CD14-positive monocyte (primary cell): Measurements from ENCODE around the gene KIF1B. TPM values are rescaled to one million over a fixed set of nuclear protein-coding genes. Genes with fewer than 3 reads are reported as not detected.

Source experiments
- DNase-seq, 3 donors: peaks; one replicate each; pipeline ENCODE4 v3.0.0-alpha.2; 2011 to 2022
- H2AFZ ChIP-seq: 2 replicates; pipeline ENCODE4 v1.6.0; 2012; ENCODE audit warnings: mild to moderate bottlenecking, low read depth, low read length, inconsistent platforms; ENCODE audit not compliant: insufficient read depth, poor library complexity, severe bottlenecking
- H3K27ac ChIP-seq, 2 donors: 1 replicate in 1 of 2; 2 replicates in 1 of 2; pipeline ENCODE4 v1.5.1; 2012 to 2013; ENCODE audit warnings: low read length in 2 of 2, control low read depth in 1 of 2, inconsistent platforms in 1 of 2, low read depth in 1 of 2, mild to moderate bottlenecking in 1 of 2
- H3K27me3 ChIP-seq, 2 donors: one replicate each; pipeline versions ENCODE4 v1.6.0 to v1.6.1; 2011 to 2013; ENCODE audit warnings: low read length in 2 of 2; ENCODE audit not compliant: control insufficient read depth in 2 of 2, insufficient read depth in 2 of 2
- H3K36me3 ChIP-seq, 2 donors: replicated peaks in 1 of 2; 1 replicate in 1 of 2; 2 replicates in 1 of 2; pipeline versions ENCODE4 v1.5.1 to v1.6.1; 2012 to 2013; ENCODE audit warnings: low read length in 2 of 2, control low read depth in 1 of 2, inconsistent platforms in 1 of 2, mild to moderate bottlenecking in 1 of 2; ENCODE audit not compliant: insufficient read depth in 2 of 2, control insufficient read depth in 1 of 2
- H3K4me1 ChIP-seq, 2 donors: 1 replicate in 1 of 2; 2 replicates in 1 of 2; pipeline versions ENCODE4 v1.5.1 to v1.6.1; 2012 to 2013; ENCODE audit warnings: low read length in 2 of 2, control low read depth in 1 of 2, inconsistent platforms in 1 of 2, mild to moderate bottlenecking in 1 of 2, moderate library complexity in 1 of 2; ENCODE audit not compliant: insufficient read depth in 2 of 2, control insufficient read depth in 1 of 2
- H3K4me2 ChIP-seq: replicated peaks from 2 replicates; pipeline ENCODE3; 2012; ENCODE audit warnings: low read length, moderate library complexity, mild to moderate bottlenecking; ENCODE audit not compliant: poor library complexity, severe bottlenecking; ENCODE audit errors: extremely low read depth
- H3K4me3 ChIP-seq, 3 experiments: fragments of 200-600 bp in 1 of 3; sonication (generic) in 1 of 3; replicated peaks in 1 of 3; 1 replicate in 2 of 3; 2 replicates in 1 of 3; pipeline ENCODE4 v1.5.1; 2011 to 2013; ENCODE audit warnings: low read length in 3 of 3, mild to moderate bottlenecking in 3 of 3, control low read depth in 2 of 3, low read depth in 2 of 3, inconsistent platforms in 1 of 3, moderate library complexity in 1 of 3
- H3K79me2 ChIP-seq: 2 replicates; pipeline ENCODE4 v1.6.0; 2012; ENCODE audit warnings: mild to moderate bottlenecking, control low read depth, inconsistent platforms, low read length, moderate library complexity; ENCODE audit not compliant: insufficient read depth
- H3K9ac ChIP-seq: 2 replicates; pipeline ENCODE4 v1.6.0; 2017; ENCODE audit warnings: low read length, mild to moderate bottlenecking; ENCODE audit not compliant: insufficient read depth, poor library complexity, severe bottlenecking
- H3K9me3 ChIP-seq, 2 donors: replicated peaks in 1 of 2; 1 replicate in 1 of 2; 2 replicates in 1 of 2; pipeline versions ENCODE4 v1.5.1 to v1.6.1; 2012 to 2013; ENCODE audit warnings: low read length in 2 of 2, control low read depth in 1 of 2; ENCODE audit not compliant: control insufficient read depth in 1 of 2, insufficient read depth in 1 of 2
- H4K20me1 ChIP-seq: 2 replicates; pipeline ENCODE4 v1.6.0; 2012; ENCODE audit warnings: mild to moderate bottlenecking, low read length, control low read depth, moderate library complexity; ENCODE audit not compliant: insufficient read depth
- H3K27ac Mint-ChIP-seq, 7 donors: one replicate each; pipeline ENCODE4 v1.8.0; 2020; ENCODE audit warnings: mild to moderate bottlenecking in 7 of 7, mixed read lengths in 7 of 7, moderate library complexity in 6 of 7, inconsistent platforms in 2 of 7
- H3K27me3 Mint-ChIP-seq, 3 donors: one replicate each; pipeline ENCODE4 v1.8.0; 2021 to 2022; ENCODE audit warnings: low read depth in 3 of 3, mild to moderate bottlenecking in 3 of 3, mixed read lengths in 3 of 3, moderate library complexity in 3 of 3, inconsistent platforms in 1 of 3
- H3K36me3 Mint-ChIP-seq, 2 donors: one replicate each; pipeline ENCODE4 v1.8.0; 2020; ENCODE audit warnings: mixed read lengths in 2 of 2, inconsistent platforms in 1 of 2, mild to moderate bottlenecking in 1 of 2
- H3K4me1 Mint-ChIP-seq: one replicate; pipeline ENCODE4 v1.8.0; 2020; ENCODE audit warnings: mild to moderate bottlenecking, mixed read lengths
- H3K4me3 Mint-ChIP-seq, 2 donors: one replicate each; pipeline ENCODE4 v1.8.0; 2020; ENCODE audit warnings: mild to moderate bottlenecking in 2 of 2, mixed read lengths in 2 of 2, moderate library complexity in 1 of 2
- H3K9me3 Mint-ChIP-seq, 7 donors: one replicate each; pipeline ENCODE4 v1.8.0; 2020 to 2022; ENCODE audit warnings: mixed read lengths in 7 of 7, mild to moderate bottlenecking in 6 of 7, moderate library complexity in 6 of 7, inconsistent platforms in 2 of 7
- WGBS: methylation state at CpG from one replicate; pipeline ENCODE4 v1.1.5; 2013; ENCODE audit warnings: missing lambda C conversion rate; ENCODE audit not compliant: insufficient coverage; 5-methylcytosine and 5-hydroxymethylcytosine counted together
- intact Hi-C, 2 donors: fragments of 100-400 bp; cut with micrococcal nuclease; formaldehyde crosslinking; loops; one replicate each; pipeline versions ENCODE4 v1.15.0 to v1.15.1; 2023
- polyA plus RNA-seq, 3 donors: library from polyadenylated mRNA; depleted of rRNA in 1 of 3; unstranded in 2 of 3; stranded (reverse) in 1 of 3; fragments of 300-500 nt in 2 of 3; fragments of >200 nt in 1 of 3; fragmentation: Illumina TruSeq in 2 of 3; gene quantifications; 1 replicate in 2 of 3; 2 replicates in 1 of 3; pipeline ENCODE4 v1.2.3, GENCODE V29; 2012 to 2021
- TF ChIP-seq, protein P1 (sequence below): fragments of 200-600 bp; IDR thresholded peaks from one replicate; pipeline ENCODE4 v1.8.0; 2022; ENCODE audit warnings: antibody characterized with exemption, mild to moderate bottlenecking

KIF1B gene
- polyA plus RNA-seq, 3 donors, result 3.0 to 7.0 (median 3.3) TPM

DNA sequence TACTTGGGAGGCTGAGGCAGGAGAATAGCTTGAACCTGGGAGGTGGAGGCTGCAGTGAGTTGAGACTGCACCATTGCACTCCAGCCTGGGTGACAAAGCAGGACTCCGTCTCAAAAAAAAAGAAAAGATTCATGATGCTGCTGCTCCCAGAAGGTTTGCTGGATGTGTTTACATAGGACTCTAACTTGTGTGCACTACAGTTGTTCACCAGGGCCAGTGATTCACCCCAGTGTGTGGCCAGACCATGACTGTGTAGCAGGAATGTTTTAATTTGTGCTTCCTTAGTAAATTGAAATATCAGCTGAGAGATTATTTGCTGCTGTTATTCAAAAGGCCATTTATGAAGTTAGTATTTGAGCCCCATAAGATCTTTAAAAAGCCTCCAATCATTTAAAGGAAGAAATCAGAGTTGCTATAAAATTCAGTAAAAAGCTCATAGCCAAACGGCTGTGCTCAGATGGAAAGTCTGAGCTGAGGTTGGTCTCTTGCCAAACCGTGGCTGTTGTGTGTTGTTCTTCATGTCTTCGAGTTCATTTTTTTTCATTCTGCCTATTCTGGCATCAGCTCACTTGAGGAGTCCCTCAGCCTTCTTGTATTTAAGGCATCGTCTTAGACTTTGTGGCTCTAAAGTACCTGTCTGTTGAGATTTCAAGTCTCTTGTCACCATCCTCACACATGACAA is 170.4 kb downstream of the KIF1B start:
- Histone ChIP-seq H3K4me2 (no peak overlapping the region), H3K4me3 (no peak overlapping the region), H3K27me3 (no peaks in the 10 kb centered on the region), H3K9me3 (no peaks in the 10 kb centered on the region), H3K79me2 (no peaks in the 10 kb centered on the region), H3K9ac (no peak overlapping the region), H3K36me3 (peaks cover 10 to 40% of the 10 kb centered on the region in 2 donors), H2AFZ (no peak overlapping the region), H3K27ac (peak overlapping the region in 1 of 2 donors; percentile 78), H3K4me1 (peaks cover 22 to 36% of the 10 kb centered on the region in 2 donors), H4K20me1 (no peaks in the 10 kb centered on the region)
- Mint-ChIP-seq H3K4me1 (peaks cover 42% of the 10 kb centered on the region), H3K4me3 (no peak overlapping the region), H3K9me3 (no peaks in the 10 kb centered on the region), H3K27ac (peak overlapping the region; percentile 19 to 74 (median 62)), H3K27me3 (peaks cover 0 to 3% (median 2%) of the 10 kb centered on the region in 3 donors), H3K36me3 (peaks cover 40 to 52% of the 10 kb centered on the region in 2 donors)
- TF ChIP-seq, protein P1, sequence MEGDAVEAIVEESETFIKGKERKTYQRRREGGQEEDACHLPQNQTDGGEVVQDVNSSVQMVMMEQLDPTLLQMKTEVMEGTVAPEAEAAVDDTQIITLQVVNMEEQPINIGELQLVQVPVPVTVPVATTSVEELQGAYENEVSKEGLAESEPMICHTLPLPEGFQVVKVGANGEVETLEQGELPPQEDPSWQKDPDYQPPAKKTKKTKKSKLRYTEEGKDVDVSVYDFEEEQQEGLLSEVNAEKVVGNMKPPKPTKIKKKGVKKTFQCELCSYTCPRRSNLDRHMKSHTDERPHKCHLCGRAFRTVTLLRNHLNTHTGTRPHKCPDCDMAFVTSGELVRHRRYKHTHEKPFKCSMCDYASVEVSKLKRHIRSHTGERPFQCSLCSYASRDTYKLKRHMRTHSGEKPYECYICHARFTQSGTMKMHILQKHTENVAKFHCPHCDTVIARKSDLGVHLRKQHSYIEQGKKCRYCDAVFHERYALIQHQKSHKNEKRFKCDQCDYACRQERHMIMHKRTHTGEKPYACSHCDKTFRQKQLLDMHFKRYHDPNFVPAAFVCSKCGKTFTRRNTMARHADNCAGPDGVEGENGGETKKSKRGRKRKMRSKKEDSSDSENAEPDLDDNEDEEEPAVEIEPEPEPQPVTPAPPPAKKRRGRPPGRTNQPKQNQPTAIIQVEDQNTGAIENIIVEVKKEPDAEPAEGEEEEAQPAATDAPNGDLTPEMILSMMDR, result no peak
- WGBS, result 89% methylated on average over 4 of the region's 5 CpGs
- no peak for DNase-seq
- intact Hi-C loops, result loop anchor here in 1 of 2 donors (10.0 kb wide), 1 partner anchor 94 kb away; the partner anchor contains the start of genes DFFA and PEX14

DNA sequence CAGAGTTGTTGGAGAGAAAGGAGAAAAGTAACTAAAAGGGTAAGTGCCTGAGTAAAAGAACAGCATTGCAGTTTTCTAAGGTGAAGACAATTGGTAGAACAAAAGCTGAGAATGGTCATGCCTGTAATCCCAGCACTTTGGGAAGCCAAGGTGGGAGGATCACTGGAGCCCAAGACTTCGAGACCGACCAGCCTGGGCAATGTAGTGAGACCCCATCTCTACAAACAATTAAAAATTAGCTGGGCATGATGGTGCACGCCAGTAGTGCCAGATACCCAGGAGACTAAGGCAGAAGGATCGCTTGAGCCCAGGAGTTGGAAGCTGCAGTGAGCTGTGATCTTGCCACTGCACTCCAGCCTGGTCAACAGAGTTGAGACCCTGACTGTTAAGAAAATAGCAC is 173.3 kb downstream of the KIF1B start:
- WGBS, result 100% methylated on average over 2 of the region's 4 CpGs
- no peaks in the 10 kb centered on the region for H3K9me3 Mint-ChIP-seq

More for the DNA sequence above, 173.3 kb downstream of the KIF1B start:
- Histone ChIP-seq H2AFZ (no peak overlapping the region), H3K9ac (no peak overlapping the region), H3K36me3 (peaks cover 0 to 25% of the 10 kb centered on the region in 2 donors), H4K20me1 (no peaks in the 10 kb centered on the region), H3K79me2 (peaks cover 3% of the 10 kb centered on the region), H3K27me3 (no peaks in the 10 kb centered on the region), H3K9me3 (no peaks in the 10 kb centered on the region), H3K27ac (no peak overlapping the region), H3K4me3 (no peak overlapping the region), H3K4me1 (peaks cover 28 to 45% of the 10 kb centered on the region in 2 donors), H3K4me2 (no peak overlapping the region)
- Mint-ChIP-seq H3K4me1 (peaks cover 43% of the 10 kb centered on the region), H3K27me3 (peaks cover 0 to 2% (median 1%) of the 10 kb centered on the region in 3 donors), H3K36me3 (peaks cover 29 to 41% of the 10 kb centered on the region in 2 donors), H3K27ac (no peak overlapping the region), H3K4me3 (no peak overlapping the region)
- no peak for DNase-seq
- intact Hi-C loops, result loop anchor here in 1 of 2 donors (10.0 kb wide), 1 partner anchor 91 kb away; the partner anchor contains the start of genes DFFA and PEX14
- TF ChIP-seq, protein P1, result no peak
